Activated T-helper 1 cell treated with Interleukin-2 at 50 U/mL for 16 hours (primary cell): ENCODE measurements around the gene CTNND2.

ENCODE experiments used
- DNase-seq: peaks from one replicate; pipeline ENCODE4 v3.0.0-alpha.2; 2020; ENCODE audit warnings: low read depth

Gene CTNND2

DNA sequence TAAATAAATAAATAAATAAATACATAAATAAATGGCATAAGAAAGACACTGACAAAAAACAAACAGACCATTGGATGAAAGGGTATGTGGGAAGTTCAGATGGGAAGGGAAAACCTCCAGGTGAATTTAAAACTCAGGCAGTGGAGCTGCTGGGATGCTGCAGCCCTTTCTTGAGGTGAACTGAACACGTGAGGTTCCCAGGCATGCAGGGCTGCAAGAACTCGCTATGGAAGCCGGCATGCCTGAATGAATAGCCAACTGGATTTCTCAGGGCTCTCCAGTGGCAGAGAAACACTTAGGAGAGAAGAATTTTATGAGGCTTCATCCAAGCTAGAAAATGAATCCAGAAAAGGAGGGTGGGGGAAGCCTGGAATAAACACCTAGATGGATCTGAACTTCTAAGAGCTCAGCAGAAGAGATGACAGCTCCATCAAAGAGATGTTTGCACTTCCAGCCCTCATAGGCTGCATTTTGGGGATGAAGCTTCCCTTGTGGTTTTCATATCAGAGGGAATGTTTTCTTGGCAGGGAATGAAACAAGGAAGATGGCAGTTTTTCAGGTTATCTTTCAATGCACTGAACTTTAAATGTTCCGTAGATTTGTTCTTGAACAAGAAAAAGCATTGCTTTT lies 919.0 kb downstream of the CTNND2 start:
- no peak for DNase-seq

DNA sequence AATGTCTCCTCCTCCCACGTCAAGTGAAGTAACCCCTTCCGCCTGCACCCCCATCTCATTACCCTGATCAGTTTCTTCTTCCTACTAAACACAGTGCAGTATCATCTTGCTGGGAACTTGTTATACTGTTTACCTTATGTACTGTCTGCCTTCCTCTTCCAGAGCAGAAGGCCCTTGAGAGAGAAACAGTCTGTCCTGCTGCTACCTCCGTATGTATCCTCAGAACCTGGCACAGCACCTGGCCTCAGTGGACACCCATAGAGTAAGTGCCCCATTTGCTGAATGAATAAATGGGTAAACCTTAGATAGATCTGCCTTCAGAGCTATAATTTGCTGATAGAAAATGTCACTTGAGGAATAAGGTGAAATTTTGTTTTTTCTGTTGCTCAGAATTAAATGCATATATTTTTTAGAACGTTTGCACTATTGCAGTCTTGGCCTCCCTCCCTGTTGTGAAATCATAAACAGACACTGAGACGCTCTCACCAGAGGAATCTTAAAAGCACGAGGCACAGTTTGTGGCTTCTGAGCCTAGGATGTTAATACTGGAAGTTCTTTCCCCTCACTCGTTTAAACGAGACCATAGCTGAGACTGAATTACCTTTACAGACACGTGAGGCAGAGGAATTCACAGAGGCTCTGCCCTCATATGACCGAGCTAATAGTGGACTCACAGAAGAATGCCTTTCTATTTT lies 920.1 kb downstream of the CTNND2 start:
- DNase-seq = no peak

- DNase-seq = no peak
These were observed 921.6 kb downstream of the CTNND2 start for GRCh38 chr5:10982626-10983025.

DNA sequence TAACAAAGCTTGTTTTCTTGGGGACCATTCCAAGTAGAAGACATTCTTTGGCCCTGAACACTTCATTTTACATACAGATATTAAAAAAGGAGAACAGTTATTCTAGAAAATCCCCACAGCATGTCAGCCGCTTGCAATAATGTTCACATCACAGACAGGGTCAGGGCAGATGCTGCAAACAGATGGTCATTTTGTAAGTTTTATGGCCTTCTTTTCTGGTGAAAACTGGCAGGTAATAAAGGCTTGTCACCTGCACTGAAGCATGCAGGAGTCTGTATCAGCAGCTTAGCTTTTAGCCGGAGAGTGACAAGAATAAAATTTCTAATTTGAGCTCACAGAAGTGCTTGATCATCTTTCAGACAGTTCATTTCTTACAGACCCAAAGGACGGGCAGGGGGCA lies 922.3 kb downstream of the CTNND2 start:
- no peak for DNase-seq

GRCh38 chr5:10977011-10977410 lies 927.2 kb downstream of the CTNND2 start:
- no peak for DNase-seq

GRCh38 chr5:10975945-10976344 lies 928.3 kb downstream of the CTNND2 start:
- DNase-seq = no peak

GRCh38 chr5:10974850-10975249 lies 929.4 kb downstream of the CTNND2 start:
- DNase-seq = no peak

DNA sequence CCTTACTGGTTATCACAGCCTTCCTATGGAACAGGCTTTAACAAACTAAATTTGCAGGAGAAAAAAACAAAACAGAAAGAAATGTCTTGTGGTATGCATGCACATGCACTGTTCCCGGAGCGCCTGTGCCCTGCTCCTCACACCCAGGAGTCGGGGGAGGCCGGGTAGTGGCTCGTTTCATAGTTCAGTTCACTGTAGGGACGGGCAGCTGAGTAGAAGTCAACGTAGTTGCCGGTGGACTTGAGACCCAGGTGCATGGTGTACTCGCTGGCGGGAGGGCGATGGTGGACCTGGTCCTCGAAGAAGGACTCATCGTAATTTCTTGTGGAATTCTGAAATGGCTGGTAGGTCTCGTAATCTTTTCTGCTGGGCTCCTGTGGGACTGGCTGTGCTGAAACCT lies 930.9 kb downstream of the CTNND2 start:
- no peak for DNase-seq

DNA sequence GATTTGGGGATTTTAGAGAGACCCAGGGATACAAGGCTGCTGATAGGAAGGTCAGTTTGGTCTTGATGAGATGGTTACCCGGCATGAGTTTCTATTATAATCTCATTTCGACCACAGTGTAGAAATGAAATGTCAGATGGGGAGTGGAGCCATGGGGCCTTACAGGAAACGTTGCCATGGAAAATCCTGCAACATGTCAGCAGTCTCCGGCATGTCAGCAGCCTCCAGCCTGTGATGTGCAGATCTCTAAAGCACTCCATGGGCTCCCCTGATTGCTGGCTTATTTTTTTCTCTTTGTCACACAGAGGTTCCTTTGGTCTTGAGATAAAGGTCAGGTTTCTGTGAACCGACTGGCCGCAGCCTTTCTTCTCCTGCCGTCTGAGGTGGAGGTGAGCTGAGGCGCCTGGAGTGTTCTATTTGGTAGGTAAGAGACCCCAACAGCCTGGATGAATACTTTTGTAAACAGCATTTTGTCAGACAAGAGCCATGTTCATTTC lies 934.5 kb downstream of the CTNND2 start:
- DNase-seq = no peak

DNA sequence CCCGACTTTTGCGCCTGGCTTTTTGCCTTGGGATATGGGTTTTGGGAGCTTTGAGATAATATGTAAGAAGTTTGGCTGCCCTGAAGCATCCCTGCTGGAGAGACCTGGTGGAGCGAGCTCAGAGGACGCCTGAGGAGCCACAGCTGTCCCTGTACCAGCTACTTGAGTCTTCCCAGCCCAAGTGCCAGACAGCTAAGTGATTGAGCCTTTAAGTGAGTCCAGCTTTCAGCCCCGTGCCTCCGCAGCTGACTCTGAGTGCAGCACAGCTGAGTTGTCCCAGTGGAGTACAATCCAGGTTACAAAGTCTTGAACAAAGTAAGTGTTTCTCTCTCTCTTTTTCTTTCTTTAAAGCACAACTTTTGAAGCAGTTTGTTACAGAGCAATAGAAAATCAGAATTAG lies 939.4 kb downstream of the CTNND2 start:
- DNase-seq = no peak

- no peak for DNase-seq
These were observed 945.5 kb downstream of the CTNND2 start for GRCh38 chr5:10958728-10959127.

DNA sequence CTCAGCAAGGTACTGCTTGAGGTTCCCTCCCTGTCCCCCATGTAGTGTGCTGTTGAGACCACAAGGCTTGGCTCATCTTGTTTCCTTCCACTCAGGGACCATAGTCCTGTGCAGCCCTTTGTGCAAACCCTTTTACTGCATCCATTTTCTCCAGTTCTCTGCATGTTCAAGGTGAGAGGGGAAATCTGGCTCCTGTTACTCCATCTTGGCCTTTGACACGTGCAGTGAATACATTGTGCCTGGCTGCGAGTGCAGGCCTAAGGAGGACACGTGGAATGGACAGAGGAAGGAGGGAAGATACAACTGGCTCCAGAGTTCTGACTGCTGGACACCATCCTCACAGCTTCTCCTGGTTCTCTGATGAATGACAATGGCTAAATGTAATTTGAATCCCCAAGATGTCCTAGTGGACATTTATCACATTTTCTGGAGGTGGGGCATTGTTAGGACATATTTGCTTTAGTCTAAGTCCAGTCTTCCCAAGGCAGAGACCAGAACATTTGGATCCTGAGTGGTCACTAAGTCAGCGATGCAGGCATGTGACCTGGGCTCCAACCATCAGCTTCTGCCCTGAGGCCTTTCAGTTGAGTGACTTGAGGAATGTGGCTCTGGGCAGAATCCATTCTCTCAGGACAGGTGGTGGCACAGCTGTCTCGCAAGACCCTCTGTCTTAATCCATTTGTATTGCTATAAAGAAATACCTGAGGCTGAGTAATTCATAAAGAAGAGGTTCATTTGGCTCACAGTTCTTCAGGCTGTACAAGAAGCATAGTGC lies 954.2 kb downstream of the CTNND2 start:
- no peak for DNase-seq

DNA sequence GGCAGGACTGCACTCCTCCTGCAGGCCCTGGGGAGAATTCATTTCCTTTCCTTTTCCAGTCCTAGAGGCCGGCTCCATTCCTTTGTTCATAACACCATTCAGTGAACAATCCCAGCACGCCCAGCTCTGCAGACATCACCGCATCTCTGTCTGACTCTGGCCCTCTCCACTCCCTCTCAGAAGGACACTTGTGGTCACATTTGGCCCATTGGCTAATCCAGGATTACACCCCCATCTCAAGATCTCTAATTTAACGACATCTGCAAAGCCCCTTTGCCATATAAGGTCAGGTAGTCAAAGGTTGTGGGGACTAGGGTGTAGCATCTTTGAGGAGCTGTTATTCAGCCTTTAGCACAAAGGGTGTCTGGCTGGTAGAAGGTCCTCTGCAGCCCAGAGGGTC lies 958.2 kb downstream of the CTNND2 start:
- no peak for DNase-seq

- DNase-seq = no peak
These were observed 962.3 kb downstream of the CTNND2 start for GRCh38 chr5:10941900-10942299.

- DNase-seq = no peak
These were observed 968.0 kb downstream of the CTNND2 start for GRCh38 chr5:10936081-10936855.

DNA sequence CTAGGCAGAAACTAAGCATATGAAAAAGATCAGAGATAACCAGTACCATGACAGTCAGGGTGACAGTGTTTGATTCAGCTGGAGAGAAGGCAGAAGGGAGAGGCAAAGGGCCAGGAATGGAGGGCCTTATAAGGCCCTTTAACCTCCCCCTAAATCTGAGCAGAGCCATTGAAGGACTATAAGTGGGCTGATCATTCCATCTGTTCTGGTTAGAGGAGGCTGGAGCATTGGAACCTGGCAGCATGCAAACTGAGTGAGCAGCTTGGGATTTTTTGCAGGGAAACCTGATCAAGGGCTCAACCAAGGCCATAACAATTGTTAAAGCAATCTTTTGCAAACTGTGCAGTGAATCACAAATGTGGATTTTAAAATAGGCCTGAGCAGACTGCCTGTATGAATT lies 968.7 kb downstream of the CTNND2 start:
- DNase-seq = no peak

DNA sequence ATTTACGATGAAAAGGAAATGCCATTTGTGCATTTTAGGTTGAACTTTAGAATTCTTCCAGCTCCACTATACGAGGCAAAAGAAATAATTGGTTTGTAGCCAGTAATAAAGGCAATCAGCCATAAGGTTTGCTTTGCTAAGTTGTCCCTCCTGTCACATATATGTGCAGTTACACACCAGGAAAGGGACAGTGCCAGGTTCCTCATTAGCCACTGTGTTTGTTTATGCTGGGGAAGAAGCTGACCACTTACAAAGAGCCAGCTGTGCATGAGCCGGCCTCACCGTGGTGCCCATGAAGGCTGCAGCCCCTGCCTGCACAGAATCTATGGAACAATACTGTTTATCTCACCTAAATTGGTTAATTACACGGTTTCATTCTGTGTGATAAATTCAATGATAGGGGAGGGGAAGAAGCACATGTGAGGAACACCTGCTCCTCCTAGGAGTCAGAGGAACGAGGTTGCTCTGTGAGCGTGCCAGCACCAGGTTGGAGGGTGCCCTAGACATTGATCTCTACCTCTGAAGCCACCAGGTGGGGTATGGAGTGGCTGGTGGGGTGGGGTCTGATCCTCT lies 969.4 kb downstream of the CTNND2 start:
- DNase-seq = no peak

GRCh38 chr5:10933121-10933520 lies 971.1 kb downstream of the CTNND2 start:
- DNase-seq = no peak

GRCh38 chr5:10932426-10932825 lies 971.8 kb downstream of the CTNND2 start:
- no peak for DNase-seq

DNA sequence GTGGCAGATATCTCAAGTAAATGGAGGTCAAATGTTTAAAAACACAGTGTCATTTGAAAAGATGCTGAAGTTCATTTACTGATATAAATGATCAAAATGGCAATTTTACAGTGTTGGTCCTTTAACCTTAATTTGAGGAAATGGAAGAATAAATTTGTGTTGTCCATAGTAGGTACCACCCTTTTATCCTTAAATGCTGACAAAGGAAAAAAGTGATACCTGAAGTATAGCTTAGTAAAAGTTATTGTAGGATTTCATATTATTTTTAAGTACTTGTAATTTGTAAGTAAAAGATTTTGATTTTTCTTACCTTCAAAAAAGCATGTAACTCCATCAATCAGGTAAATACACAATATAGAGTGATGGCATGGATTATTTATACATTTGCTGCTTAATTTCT lies 976.6 kb downstream of the CTNND2 start:
- no peak for DNase-seq

DNA sequence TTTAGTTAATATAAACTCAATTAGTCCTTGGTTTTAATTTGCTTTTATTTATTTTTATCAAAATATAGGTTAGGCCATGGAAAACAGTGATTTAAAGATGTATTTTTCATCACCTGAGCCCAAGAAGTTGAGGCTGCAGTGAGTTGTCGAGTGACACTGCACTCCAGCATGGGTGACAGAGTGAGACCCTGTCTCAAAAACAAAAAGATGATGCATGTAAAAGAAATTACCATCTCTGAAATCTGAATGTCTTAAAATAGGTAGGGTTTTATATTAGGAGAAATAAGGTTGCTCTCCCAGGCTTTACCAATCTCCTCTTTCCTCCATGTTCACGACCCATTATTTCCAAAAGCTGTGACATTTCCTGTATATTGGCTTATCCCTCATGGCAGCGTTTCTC lies 980.9 kb downstream of the CTNND2 start:
- DNase-seq = no peak
